ENCODE results near the gene IL32. TPM values are rescaled to one million over a fixed set of nuclear protein-coding genes. Genes with fewer than 3 reads are reported as not detected.
"Not testable (repeated sequence)": the region's sequence is repeated elsewhere in the genome, so short reads cannot be mapped to it uniquely, and the experiment has no call there.

The IL32 gene
- total RNA-seq, 1 donor from 2014 or later, result 621 TPM

DNA sequence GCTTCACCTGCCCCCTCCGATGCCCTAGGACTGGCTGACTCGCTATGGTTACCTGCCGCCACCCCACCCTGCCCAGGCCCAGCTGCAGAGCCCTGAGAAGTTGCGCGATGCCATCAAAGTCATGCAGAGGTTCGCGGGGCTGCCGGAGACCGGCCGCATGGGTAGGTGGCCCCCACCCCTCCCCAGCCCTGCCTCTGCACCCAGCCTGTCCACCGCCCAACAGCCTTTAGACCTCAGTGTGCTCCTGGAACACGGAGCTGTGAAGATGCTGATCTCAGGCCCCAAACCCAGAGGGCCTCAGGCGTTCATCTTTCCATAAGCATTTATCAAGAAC, 18.1 kb upstream of the IL32 start:
- peaks cover 46% of the 10 kb centered on the region for H3K27me3 ChIP-seq (ENCODE audit: control insufficient read depth, insufficient read depth, low read length)
- no peak overlapping the region for H3K4me3 ChIP-seq (ENCODE audit: low read depth, low read length)
- no peaks in the 10 kb centered on the region for H3K36me3 ChIP-seq (ENCODE audit: control insufficient read depth, insufficient read depth, low read length)
- TF ChIP-seq, protein P1, sequence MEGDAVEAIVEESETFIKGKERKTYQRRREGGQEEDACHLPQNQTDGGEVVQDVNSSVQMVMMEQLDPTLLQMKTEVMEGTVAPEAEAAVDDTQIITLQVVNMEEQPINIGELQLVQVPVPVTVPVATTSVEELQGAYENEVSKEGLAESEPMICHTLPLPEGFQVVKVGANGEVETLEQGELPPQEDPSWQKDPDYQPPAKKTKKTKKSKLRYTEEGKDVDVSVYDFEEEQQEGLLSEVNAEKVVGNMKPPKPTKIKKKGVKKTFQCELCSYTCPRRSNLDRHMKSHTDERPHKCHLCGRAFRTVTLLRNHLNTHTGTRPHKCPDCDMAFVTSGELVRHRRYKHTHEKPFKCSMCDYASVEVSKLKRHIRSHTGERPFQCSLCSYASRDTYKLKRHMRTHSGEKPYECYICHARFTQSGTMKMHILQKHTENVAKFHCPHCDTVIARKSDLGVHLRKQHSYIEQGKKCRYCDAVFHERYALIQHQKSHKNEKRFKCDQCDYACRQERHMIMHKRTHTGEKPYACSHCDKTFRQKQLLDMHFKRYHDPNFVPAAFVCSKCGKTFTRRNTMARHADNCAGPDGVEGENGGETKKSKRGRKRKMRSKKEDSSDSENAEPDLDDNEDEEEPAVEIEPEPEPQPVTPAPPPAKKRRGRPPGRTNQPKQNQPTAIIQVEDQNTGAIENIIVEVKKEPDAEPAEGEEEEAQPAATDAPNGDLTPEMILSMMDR (IDR thresholded peaks at IDR 0.05; ENCODE audit: insufficient read depth, low read length, poor library complexity, severe bottlenecking), result no peak
- DNase-seq (ENCODE audit: low read depth), result no peak

DNA sequence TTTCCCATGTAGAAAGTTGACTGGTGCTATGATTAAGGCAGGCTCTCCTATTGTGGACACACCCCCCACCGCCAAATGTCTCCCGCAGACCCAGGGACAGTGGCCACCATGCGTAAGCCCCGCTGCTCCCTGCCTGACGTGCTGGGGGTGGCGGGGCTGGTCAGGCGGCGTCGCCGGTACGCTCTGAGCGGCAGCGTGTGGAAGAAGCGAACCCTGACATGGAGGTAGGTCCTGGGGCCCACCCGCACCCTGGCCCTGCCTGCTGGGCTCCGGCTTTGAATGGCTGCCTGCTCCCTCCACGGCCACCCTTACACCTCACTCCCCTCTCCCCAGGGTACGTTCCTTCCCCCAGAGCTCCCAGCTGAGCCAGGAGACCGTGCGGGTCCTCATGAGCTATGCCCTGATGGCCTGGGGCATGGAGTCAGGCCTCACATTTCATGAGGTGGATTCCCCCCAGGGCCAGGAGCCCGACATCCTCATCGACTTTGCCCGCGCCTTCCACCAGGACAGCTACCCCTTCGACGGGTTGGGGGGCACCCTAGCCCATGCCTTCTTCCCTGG, 15.4 kb upstream of the IL32 start:
- DNase-seq (ENCODE audit: low read depth), result no peak
- TF ChIP-seq, protein P1 (IDR thresholded peaks at IDR 0.05; ENCODE audit: insufficient read depth, low read length, poor library complexity, severe bottlenecking), result no peak
- H3K27me3 ChIP-seq (ENCODE audit: control insufficient read depth, insufficient read depth, low read length), result peaks cover 41% of the 10 kb centered on the region

DNA sequence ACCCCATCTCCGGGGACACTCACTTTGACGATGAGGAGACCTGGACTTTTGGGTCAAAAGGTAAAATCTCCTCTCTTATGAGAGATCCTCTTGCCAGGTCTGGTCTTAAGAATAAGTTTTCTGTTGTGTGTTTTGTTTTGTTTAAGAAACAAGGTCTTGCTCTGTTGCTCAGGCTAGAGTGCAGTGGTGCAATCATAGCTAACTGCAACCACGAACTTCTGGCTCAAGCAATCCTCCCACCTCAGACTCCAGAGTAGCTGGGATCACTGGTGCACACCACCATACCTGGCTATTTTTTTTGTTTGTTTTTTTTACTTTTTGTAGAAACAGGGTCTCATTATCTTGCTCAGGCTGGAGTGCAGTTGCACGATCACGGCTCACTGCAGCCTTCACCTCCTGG, 15.0 kb upstream of the IL32 start:
- peaks cover 38% of the 10 kb centered on the region for H3K27me3 ChIP-seq (ENCODE audit: control insufficient read depth, insufficient read depth, low read length)
- TF ChIP-seq, protein P1 (IDR thresholded peaks at IDR 0.05; ENCODE audit: insufficient read depth, low read length, poor library complexity, severe bottlenecking), result no peak
- no peak overlapping the region for H3K4me3 ChIP-seq (ENCODE audit: low read depth, low read length)
- no peak for DNase-seq (ENCODE audit: low read depth)
- peaks cover 1% of the 10 kb centered on the region for H3K36me3 ChIP-seq (ENCODE audit: control insufficient read depth, insufficient read depth, low read length)

More for the DNA sequence above, 15.4 kb upstream of the IL32 start:
- H3K36me3 ChIP-seq (ENCODE audit: control insufficient read depth, insufficient read depth, low read length), result no peaks in the 10 kb centered on the region
- no peak overlapping the region for H3K4me3 ChIP-seq (ENCODE audit: low read depth, low read length)

DNA sequence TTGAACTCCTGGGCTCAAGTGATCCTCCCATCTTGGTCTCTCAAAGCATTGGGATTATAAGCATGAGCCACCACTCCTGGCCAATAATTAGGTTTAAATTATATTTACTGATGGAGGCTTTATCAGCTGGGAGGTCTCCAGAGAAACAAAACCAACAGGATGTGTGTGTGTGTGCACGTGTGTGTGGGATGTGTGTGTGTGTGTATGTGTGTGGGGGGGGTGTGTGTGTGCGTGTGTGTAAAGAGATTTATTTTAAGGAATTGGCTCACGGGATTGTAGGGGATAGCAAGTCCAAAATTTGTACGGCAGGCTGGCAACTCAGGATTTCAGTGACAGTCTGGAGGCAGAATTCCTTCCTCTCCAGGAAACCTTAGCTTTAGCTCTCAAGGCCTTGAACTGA, 14.4 kb upstream of the IL32 start:
- DNase-seq (ENCODE audit: low read depth), result no peak
- peaks cover 33% of the 10 kb centered on the region for H3K27me3 ChIP-seq (ENCODE audit: control insufficient read depth, insufficient read depth, low read length)
- H3K4me3 ChIP-seq (ENCODE audit: low read depth, low read length), result no peak overlapping the region
- H3K36me3 ChIP-seq (ENCODE audit: control insufficient read depth, insufficient read depth, low read length), result peaks cover 1% of the 10 kb centered on the region
- TF ChIP-seq, protein P1 (IDR thresholded peaks at IDR 0.05; ENCODE audit: insufficient read depth, low read length, poor library complexity, severe bottlenecking), result no peak

DNA sequence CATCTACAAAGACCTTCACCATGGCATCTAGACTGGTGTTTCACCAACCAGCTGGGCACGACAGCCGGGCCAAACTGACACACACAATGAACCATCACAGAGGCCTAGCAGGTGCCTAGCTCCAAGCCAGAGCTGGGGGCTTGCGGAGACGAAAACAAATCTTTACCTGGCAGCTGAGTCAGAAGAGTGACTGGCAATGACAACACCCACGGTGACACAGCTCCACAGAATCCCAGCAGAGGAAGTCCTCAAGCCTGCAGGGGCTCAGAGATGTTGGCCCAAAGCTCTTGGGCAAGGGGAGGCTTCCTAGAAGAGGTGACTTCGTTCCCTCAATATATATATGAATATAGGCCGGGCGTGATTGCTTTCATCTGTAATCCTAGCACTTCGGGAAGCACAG, 13.9 kb upstream of the IL32 start:
- DNase-seq (ENCODE audit: low read depth), result no peak
- TF ChIP-seq, protein P1 (IDR thresholded peaks at IDR 0.05; ENCODE audit: insufficient read depth, low read length, poor library complexity, severe bottlenecking), result no peak
- peaks cover 1% of the 10 kb centered on the region for H3K36me3 ChIP-seq (ENCODE audit: control insufficient read depth, insufficient read depth, low read length)

DNA sequence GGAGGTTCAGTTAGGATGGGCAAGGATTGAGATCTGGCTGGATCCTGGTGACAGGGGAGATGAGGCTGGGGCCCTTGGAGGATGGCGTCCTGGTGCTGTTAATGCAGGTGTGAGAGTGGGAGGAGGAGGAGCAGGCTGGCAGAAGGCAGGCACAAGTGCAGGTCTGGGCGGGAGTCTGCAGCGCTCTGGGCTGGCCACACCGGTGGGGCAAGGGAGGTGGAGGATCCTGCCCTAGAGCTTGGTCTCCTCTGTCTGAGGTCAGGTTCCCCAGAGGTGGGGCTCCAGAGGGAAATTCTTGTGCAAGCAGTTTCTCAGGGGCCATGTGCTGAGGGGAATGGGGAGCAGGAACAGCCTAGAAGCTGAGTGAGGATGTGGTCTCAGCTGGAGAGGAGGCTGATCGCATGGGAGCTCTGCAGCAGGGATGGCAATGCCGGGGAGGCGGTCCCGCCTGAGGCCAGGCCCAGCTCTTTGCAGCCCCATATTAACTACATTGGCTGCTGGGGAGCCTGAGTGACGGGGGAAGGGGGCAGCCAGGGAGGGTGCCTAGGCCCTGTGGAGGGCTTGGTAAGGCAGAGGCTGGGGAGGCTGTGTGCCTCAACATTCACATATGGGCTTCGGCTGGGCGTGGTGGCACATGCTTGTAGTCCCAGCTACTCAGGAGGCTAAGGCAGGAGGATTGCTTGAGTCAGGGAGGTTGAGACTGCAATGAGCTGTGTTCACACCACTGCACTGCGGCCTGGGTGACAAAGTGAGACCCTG, 12.7 kb upstream of the IL32 start:
- DNase-seq (ENCODE audit: low read depth); H3K36me3 ChIP-seq (ENCODE audit: control insufficient read depth, insufficient read depth, low read length): not testable (repeated sequence)

More for the DNA sequence above, 13.9 kb upstream of the IL32 start:
- H3K27me3 ChIP-seq (ENCODE audit: control insufficient read depth, insufficient read depth, low read length), result peaks cover 28% of the 10 kb centered on the region
- no peak overlapping the region for H3K4me3 ChIP-seq (ENCODE audit: low read depth, low read length)

DNA sequence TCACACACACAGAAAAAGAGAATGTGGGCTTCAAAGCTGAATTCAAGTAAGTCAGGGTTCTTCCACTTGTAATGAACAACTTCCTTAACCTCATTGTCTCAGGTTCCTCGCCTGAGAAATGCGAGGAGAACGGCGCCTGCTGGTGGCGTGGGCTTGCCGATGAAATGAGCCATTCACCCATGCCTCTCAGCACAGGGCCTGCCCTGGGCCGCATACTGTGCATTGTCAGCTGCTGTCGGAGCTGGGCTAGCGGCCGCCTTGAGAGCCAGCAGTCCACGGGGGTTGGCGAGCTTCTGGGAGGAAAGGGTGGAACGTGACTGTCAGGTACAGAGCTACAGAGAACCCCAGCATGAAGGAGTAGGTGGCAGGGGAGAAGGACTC, 12.1 kb upstream of the IL32 start:
- DNase-seq (ENCODE audit: low read depth); H3K36me3 ChIP-seq (ENCODE audit: control insufficient read depth, insufficient read depth, low read length); H3K4me3 ChIP-seq (ENCODE audit: low read depth, low read length): not testable (repeated sequence)
- H3K27me3 ChIP-seq (ENCODE audit: control insufficient read depth, insufficient read depth, low read length), result peaks cover 14% of the 10 kb centered on the region

More for the DNA sequence above, 12.7 kb upstream of the IL32 start:
- H3K4me3 ChIP-seq (ENCODE audit: low read depth, low read length), result not testable (repeated sequence)
- peaks cover 16% of the 10 kb centered on the region for H3K27me3 ChIP-seq (ENCODE audit: control insufficient read depth, insufficient read depth, low read length)

Measured in kidney epithelial cell (primary cell).